Fibroblast of skin of back (primary cell): ENCODE data around the gene RESF1. TPM values are rescaled to one million over a fixed set of nuclear protein-coding genes. Genes with fewer than 3 reads are reported as not detected.
"Not testable (repeated sequence)": the region's sequence is repeated elsewhere in the genome, so short reads cannot be mapped to it uniquely, and the experiment has no call there.

Experiments
- DNase-seq: peaks from one replicate; pipeline ENCODE4 v3.0.0-alpha.2; 2013
- polyA plus RNA-seq, 2 experiments: library from polyadenylated mRNA; unstranded; fragments of 120-200 nt; gene quantifications; one replicate each; pipeline ENCODE4 v1.2.1, GENCODE V29; 2013; ENCODE audit not compliant: insufficient read length in 2 of 2

RESF1 gene, protein sequence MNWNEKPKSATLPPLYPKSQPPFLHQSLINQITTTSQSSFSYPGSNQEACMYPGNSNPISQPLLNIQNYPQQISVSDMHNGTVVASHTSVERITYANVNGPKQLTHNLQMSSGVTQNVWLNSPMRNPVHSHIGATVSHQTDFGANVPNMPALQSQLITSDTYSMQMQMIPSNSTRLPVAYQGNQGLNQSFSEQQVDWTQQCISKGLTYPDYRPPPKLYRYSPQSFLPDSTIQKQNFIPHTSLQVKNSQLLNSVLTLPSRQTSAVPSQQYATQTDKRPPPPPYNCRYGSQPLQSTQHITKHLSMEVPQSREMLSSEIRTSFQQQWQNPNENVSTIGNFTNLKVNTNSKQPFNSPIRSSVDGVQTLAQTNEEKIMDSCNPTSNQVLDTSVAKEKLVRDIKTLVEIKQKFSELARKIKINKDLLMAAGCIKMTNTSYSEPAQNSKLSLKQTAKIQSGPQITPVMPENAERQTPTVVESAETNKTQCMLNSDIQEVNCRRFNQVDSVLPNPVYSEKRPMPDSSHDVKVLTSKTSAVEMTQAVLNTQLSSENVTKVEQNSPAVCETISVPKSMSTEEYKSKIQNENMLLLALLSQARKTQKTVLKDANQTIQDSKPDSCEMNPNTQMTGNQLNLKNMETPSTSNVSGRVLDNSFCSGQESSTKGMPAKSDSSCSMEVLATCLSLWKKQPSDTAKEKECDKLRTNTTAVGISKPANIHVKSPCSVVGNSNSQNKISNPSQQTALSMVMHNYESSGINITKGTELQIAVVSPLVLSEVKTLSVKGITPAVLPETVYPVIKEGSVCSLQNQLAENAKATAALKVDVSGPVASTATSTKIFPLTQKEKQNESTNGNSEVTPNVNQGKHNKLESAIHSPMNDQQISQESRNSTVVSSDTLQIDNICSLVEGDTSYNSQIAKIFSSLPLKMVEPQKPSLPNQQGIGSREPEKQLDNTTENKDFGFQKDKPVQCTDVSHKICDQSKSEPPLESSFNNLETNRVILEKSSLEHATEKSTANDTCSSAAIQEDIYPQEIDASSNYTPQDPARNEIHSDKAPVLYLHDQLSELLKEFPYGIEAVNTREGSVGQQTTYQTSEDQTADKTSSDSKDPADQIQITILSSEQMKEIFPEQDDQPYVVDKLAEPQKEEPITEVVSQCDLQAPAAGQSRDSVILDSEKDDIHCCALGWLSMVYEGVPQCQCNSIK (N-terminal part only)
- 7.0 TPM for polyA plus RNA-seq (2013, experiment 1 of 2; ENCODE audit: insufficient read length)
- 6.1 TPM for polyA plus RNA-seq (2013, experiment 2 of 2; ENCODE audit: insufficient read length)

- DNase-seq = peak; percentile 86
These were observed at the start of gene RESF1 for GRCh38 chr12:31959161-31959700. RESF1 (plus strand) TSS chr12:31959415; CDS start chr12:31980956, 21,541 bp downstream.

GRCh38 chr12:31914927-31915326 lies 44.3 kb upstream of the RESF1 start:
- DNase-seq = no peak

DNA sequence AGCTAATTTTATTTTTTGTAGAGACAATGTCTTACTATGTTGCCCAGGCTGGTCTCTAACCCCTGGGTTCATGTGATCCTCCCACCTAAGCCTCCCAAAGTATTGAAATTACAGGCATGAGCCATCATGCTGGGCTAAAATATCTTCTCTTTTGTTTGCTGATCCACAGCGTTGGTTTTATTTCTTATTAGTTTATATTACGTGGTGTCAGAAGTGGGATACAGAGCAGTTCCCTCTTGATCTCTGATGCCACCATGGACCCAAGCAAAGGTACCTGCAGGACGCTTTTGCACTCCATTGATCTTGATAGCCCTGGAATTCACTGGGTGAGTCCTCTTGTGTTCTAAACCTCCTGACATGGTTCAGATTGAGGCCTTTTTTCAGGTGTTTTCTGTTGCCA lies 43.8 kb upstream of the RESF1 start:
- no peak for DNase-seq

- peak; percentile 49 for DNase-seq
These were observed 36.7 kb upstream of the RESF1 start for GRCh38 chr12:31922341-31923062.

- DNase-seq = no peak
These were observed 36.2 kb upstream of the RESF1 start for GRCh38 chr12:31923063-31923412.

DNA sequence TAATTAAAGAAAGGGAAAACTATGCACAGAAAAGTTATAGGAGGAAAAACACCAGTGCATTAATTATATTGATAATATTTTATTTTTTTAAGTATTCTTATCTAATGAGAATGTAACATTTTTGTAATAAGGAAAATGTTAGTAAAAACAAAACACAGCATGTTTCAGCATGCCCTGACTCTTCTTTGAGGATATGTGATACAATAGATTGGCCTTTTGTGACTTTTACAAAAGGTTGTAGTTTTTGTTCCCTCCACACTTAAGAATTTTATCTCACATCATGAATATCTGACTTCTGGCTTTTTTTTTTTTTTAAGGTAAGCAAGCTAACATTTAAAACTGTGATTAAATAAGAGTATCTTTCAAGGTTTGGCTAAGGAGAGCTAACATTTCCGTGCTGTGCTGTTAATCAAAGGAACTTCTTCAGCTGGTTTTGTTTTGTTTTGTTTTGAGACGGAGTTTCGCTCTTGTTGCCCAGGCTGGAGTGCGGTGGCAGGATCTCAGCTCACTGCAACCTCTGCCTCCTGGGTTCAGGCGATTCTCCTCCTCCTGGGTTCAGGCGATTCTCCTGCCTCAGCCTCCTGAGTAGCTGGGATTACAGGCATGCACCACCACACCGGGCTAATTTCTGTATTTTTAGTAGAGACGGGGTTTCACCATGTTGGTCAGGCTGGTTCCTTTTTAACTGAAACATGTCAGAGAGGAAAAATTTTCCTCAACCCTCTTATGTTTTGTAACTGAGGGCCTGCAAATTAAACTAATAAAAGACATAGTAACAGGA lies 30.8 kb upstream of the RESF1 start:
- DNase-seq = no peak

DNA sequence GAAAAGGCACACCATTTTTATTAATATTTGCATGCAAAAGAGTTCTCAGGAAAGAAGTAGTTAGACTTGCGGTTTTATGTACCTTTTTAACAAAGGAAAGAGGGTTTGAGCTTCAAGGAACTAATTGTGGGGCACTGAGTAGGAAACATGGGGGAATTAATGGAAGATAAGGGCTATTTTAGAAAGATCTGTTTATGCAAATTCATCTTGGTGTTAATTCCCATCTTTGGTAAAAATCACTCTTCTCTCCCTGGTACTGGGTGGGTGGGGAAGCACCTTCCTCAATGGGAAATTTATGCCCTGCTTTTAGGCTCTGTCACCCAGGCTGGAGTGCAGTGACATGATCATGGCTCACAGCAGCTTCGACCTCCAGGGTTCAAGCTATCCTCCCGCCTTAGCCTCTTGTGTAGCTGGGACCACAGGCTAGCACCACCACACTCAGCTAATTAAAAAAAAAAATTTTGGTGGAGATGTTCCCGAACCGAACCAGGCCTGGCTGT lies 30.1 kb upstream of the RESF1 start:
- no peak for DNase-seq

GRCh38 chr12:31931796-31932715 lies 27.2 kb upstream of the RESF1 start:
- DNase-seq = no peak

GRCh38 chr12:31944299-31944698 lies 14.9 kb upstream of the RESF1 start:
- no peak for DNase-seq

DNA sequence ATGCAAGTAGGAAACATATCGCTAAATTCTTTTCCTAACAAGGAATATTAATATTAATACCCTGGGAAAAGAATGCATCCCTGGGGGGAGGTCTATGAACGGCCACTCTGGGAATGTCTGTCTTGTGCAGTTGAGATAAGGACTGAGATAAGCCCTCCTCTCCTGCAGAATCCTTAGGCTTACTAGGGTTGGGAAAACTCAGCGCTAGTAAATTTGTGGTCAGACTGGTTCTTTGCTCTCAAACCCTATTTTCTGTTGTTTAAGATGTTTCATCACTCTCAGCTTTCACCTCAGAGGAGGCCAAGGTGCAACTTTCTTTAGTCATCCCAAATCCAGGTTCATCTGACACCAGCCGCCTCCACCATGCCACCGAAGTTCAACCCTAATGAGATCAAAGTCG lies 11.2 kb upstream of the RESF1 start:
- no peak for DNase-seq

DNA sequence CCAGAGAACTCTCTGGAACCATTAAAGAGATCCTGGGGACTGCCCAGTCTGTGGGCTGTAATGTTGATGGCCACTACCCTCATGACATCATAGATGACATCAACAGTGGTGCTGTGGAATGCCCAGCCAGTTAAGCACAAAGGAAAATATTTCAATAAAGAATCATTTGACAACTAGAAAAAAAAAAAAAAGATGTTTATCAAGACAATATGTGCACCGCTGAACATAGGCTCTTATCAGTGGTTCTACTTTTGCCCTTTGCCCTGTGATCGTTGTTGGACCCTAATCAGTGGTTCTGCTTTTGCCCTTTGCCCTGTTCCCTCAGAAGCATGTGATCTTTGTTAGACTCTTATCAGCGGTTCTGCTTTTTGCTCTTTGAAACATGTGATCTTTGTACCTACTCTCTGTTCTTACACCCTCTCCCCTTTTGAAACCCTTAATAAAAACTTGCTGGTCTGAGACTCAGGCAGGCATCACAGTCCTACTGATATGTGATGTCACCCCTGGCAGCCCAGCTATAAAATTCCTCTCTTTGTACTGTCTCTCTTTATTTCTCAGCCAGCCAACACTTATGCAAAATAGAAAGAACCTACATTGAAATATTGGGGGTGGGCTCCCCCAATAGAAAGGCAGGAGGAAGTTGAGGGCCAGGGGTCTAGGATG lies 10.4 kb upstream of the RESF1 start:
- not testable (repeated sequence) for DNase-seq

- no peak for DNase-seq
These were observed 9.1 kb upstream of the RESF1 start for GRCh38 chr12:31950088-31950487.

DNA sequence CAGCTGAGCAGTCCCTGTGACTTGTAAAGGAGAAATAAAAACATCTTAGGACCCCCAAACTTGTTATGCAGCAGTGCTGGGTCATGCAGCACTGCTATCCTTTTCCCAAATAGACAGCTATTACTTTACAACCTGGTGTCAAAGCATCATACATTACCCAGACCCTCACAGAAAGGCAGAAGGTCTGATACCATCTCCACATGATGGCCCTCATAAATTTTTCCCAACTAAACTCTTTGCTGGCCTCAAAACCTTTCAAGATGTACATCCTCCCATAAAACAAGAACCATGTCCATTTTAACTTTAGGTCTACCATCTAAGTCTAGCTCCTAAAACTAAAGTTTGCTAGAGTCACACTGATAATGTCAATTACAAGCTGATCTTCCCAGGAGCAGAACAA lies 8.7 kb upstream of the RESF1 start:
- no peak for DNase-seq

- no peak for DNase-seq
These were observed 8.2 kb upstream of the RESF1 start for GRCh38 chr12:31951008-31951407.

- DNase-seq = no peak
These were observed 7.3 kb upstream of the RESF1 start for GRCh38 chr12:31951939-31952338.

DNA sequence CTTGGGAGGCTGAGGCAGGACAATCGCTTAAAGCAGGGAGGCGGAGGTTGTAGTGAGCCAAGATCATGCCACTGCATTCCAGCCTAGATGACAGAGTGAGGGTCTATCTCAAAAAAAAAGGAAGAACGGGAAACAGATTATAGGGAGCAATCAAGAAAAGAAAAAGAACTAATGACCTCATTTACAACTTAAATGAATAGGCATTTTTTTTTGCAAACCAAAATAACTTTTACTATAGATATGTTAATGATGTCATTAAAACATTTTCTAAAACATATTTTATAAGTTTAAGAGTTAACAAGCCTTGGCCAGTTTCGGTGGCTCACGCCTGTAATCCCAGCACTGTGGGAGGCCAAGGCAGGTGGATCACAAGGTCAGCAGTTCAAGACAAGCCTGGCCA lies 6.8 kb upstream of the RESF1 start:
- no peak for DNase-seq

- no peak for DNase-seq
These were observed 4.0 kb upstream of the RESF1 start for GRCh38 chr12:31954925-31955858.

GRCh38 chr12:31958569-31959160 lies 550 bp upstream of the RESF1 start:
- no peak for DNase-seq
